Breast epithelium (tissue), 4 donors: ENCODE data around the gene SNX14. TPM values are rescaled to one million over a fixed set of nuclear protein-coding genes. Genes with fewer than 3 reads are reported as not detected.

Source experiments
- DNase-seq, 2 donors: peaks; one replicate each; pipeline ENCODE4 v3.0.0-alpha.2; 2019; ENCODE audit warnings: low spot score in 2 of 2
- H3K27ac ChIP-seq, 2 donors: fragments of 200-600 bp; sonication (generic) in 1 of 2; one replicate each; pipeline ENCODE4 v1.5.1; 2016 to 2019; ENCODE audit warnings: mild to moderate bottlenecking in 1 of 2
- H3K27me3 ChIP-seq, 2 donors: fragments of 200-600 bp; sonication (generic) in 1 of 2; one replicate each; pipeline versions ENCODE4 v1.5.1 to v1.6.0; 2017 to 2019; ENCODE audit warnings: control low read depth in 1 of 2, mild to moderate bottlenecking in 1 of 2
- H3K36me3 ChIP-seq: fragments of 200-600 bp; one replicate; pipeline ENCODE4 v1.5.1; 2019
- H3K4me1 ChIP-seq, 2 donors: fragments of 200-600 bp; sonication (generic); one replicate each; pipeline ENCODE4 v1.5.1; 2016 to 2019; ENCODE audit warnings: control low read depth in 1 of 2
- H3K4me3 ChIP-seq, 3 donors: fragments of 200-600 bp; sonication (generic); 1 replicate in 2 of 3; 2 replicates in 1 of 3; pipeline ENCODE4 v1.5.1; 2016 to 2019; ENCODE audit warnings: mild to moderate bottlenecking in 3 of 3, moderate library complexity in 2 of 3
- H3K9me3 ChIP-seq, 2 donors: fragments of 200-600 bp; sonication (generic) in 1 of 2; one replicate each; pipeline ENCODE4 v1.5.1; 2016 to 2019; ENCODE audit warnings: control low read depth in 1 of 2
- CTCF ChIP-seq, 3 donors: fragments of 450-650 bp; IDR thresholded peaks; one replicate each; pipeline ENCODE4 v1.5.1; 2016 to 2017; ENCODE audit warnings: antibody characterized with exemption in 3 of 3, mild to moderate bottlenecking in 3 of 3, moderate library complexity in 3 of 3
- POLR2A ChIP-seq: fragments of 450-650 bp; IDR thresholded peaks from one replicate; pipeline ENCODE4 v1.6.1; 2016; ENCODE audit warnings: antibody characterized with exemption, mild to moderate bottlenecking, moderate library complexity
- POLR2AphosphoS5 ChIP-seq, 3 donors: sonication (generic); formaldehyde crosslinking; IDR thresholded peaks; one replicate each; pipeline ENCODE4 v1.6.1; 2017; ENCODE audit warnings: antibody characterized with exemption in 3 of 3
- intact Hi-C: fragments of 100-400 bp; cut with DNase I; formaldehyde crosslinking; loops from one replicate; pipeline ENCODE4 v1.15.1; 2023; ENCODE audit warnings: low total_unique reads
- total RNA-seq, 3 donors: library from RNA; depleted of rRNA; stranded (reverse); fragments of >200 nt; gene quantifications; one replicate each; pipeline ENCODE4 v1.1.0, GENCODE V29; 2016

SNX14 gene
- total RNA-seq, 3 donors from 2014 or later = 72.2 to 126 (median 103) TPM

- H3K4me3 ChIP-seq = peak overlapping the region in 1 of 3 donors; percentile 19
- TF ChIP-seq POLR2AphosphoS5 (IDR thresholded peaks at IDR 0.05) = peak in 1 of 3 donors; percentile 24
- TF ChIP-seq CTCF (IDR thresholded peaks at IDR 0.05) = no peak
Observed at GRCh38 chr6:85482206-85482904, 111.3 kb downstream of the SNX14 start.

GRCh38 chr6:85479208-85479607 lies 114.5 kb downstream of the SNX14 start:
- Histone ChIP-seq H3K27me3 (no peaks in the 10 kb centered on the region), H3K4me1 (no peaks in the 10 kb centered on the region), H3K36me3 (no peaks in the 10 kb centered on the region), H3K27ac (no peak overlapping the region), H3K9me3 (peaks cover 9% of the 10 kb centered on the region in 2 donors), H3K4me3 (no peak overlapping the region)
- intact Hi-C loops = no loop called here
- TF ChIP-seq POLR2A (no peak), CTCF (IDR thresholded peaks at IDR 0.05) (no peak), POLR2AphosphoS5 (IDR thresholded peaks at IDR 0.05) (no peak)
- DNase-seq = no peak

More at GRCh38 chr6:85482206-85482904, 111.3 kb downstream of the SNX14 start:
- Histone ChIP-seq H3K36me3 (no peaks in the 10 kb centered on the region), H3K9me3 (no peaks in the 10 kb centered on the region), H3K27ac (peak overlapping the region; percentile 15 to 67), H3K27me3 (no peaks in the 10 kb centered on the region), H3K4me1 (no peaks in the 10 kb centered on the region)
- intact Hi-C loops = no loop called here
- no peak for DNase-seq

GRCh38 chr6:85476532-85476931 lies 117.1 kb downstream of the SNX14 start:
- no peak overlapping the region for H3K27ac ChIP-seq
- no peaks in the 10 kb centered on the region for H3K27me3 ChIP-seq
- H3K4me1 ChIP-seq = no peaks in the 10 kb centered on the region
- intact Hi-C loops = no loop called here
- DNase-seq = no peak
- TF ChIP-seq CTCF (IDR thresholded peaks at IDR 0.05) = no peak
- no peak for TF ChIP-seq POLR2A
- no peak for TF ChIP-seq POLR2AphosphoS5 (IDR thresholded peaks at IDR 0.05)
- H3K36me3 ChIP-seq = no peaks in the 10 kb centered on the region
- H3K4me3 ChIP-seq = no peak overlapping the region
- H3K9me3 ChIP-seq = peaks cover 9% of the 10 kb centered on the region in 2 donors

GRCh38 chr6:85473748-85474147 lies 119.9 kb downstream of the SNX14 start:
- no peak for DNase-seq
- TF ChIP-seq POLR2AphosphoS5 (IDR thresholded peaks at IDR 0.05) = no peak
- no peak for TF ChIP-seq CTCF (IDR thresholded peaks at IDR 0.05)
- no peak for TF ChIP-seq POLR2A
- intact Hi-C loops = no loop called here
- Histone ChIP-seq H3K27ac (no peak overlapping the region), H3K9me3 (peaks cover 9% of the 10 kb centered on the region in 2 donors), H3K36me3 (no peaks in the 10 kb centered on the region), H3K27me3 (no peaks in the 10 kb centered on the region), H3K4me1 (no peaks in the 10 kb centered on the region), H3K4me3 (no peak overlapping the region)

- Histone ChIP-seq H3K4me3 (no peak overlapping the region), H3K27me3 (no peaks in the 10 kb centered on the region), H3K36me3 (no peaks in the 10 kb centered on the region), H3K27ac (no peak overlapping the region), H3K9me3 (peaks cover 9% of the 10 kb centered on the region in 2 donors), H3K4me1 (no peaks in the 10 kb centered on the region)
- TF ChIP-seq CTCF (IDR thresholded peaks at IDR 0.05) (no peak), POLR2AphosphoS5 (IDR thresholded peaks at IDR 0.05) (no peak), POLR2A (no peak)
- intact Hi-C loops = no loop called here
- no peak for DNase-seq
Observed at GRCh38 chr6:85472744-85473143, 120.9 kb downstream of the SNX14 start.
